Fibroblast of the aortic adventitia (primary cell): ENCODE data around the gene PLEKHG4B. TPM values are rescaled to one million over a fixed set of nuclear protein-coding genes. Genes with fewer than 3 reads are reported as not detected.

ENCODE experiments used
- DNase-seq: peaks from one replicate; pipeline ENCODE4 v3.0.0-alpha.2; 2010; ENCODE audit warnings: low read depth
- H3K4me3 ChIP-seq: 2 replicates; pipeline ENCODE4 v1.5.1; 2011; ENCODE audit warnings: low read depth, mild to moderate bottlenecking, control low read depth, low read length, moderate library complexity
- CTCF ChIP-seq: IDR thresholded peaks from 2 replicates; pipeline ENCODE4 v1.5.1; 2011; ENCODE audit warnings: mild to moderate bottlenecking, low read length, control low read depth, inconsistent platforms; ENCODE audit not compliant: insufficient read depth
- total RNA-seq: library from RNA; depleted of rRNA; stranded (reverse); fragments of >200 nt; gene quantifications from 2 replicates; pipeline ENCODE4 v1.2.3, GENCODE V29; 2012; ENCODE audit warnings: low replicate concordance

PLEKHG4B gene
- total RNA-seq, 1 donor, result not detected

GRCh38 chr5:126806-127205 lies 34.8 kb downstream of the PLEKHG4B start:
- TF ChIP-seq CTCF, result no peak
- DNase-seq, result no peak
- H3K4me3 ChIP-seq, result no peak overlapping the region

GRCh38 chr5:127886-128285 lies 35.9 kb downstream of the PLEKHG4B start:
- no peak for DNase-seq
- H3K4me3 ChIP-seq, result no peak overlapping the region
- no peak for TF ChIP-seq CTCF

GRCh38 chr5:128446-128845 lies 36.5 kb downstream of the PLEKHG4B start:
- no peak for TF ChIP-seq CTCF
- DNase-seq, result no peak
- H3K4me3 ChIP-seq, result no peak overlapping the region

- TF ChIP-seq CTCF, result no peak
- no peak for DNase-seq
- no peak overlapping the region for H3K4me3 ChIP-seq
These were observed 37.2 kb downstream of the PLEKHG4B start for GRCh38 chr5:129148-129547.

- TF ChIP-seq CTCF, result no peak
- DNase-seq, result no peak
- no peak overlapping the region for H3K4me3 ChIP-seq
These were observed 37.9 kb downstream of the PLEKHG4B start for GRCh38 chr5:129820-130219.

GRCh38 chr5:130601-131131 lies 38.7 kb downstream of the PLEKHG4B start:
- H3K4me3 ChIP-seq, result no peak overlapping the region
- no peak for DNase-seq
- no peak for TF ChIP-seq CTCF

- peak; percentile 5 for TF ChIP-seq CTCF
These were observed 44.9 kb downstream of the PLEKHG4B start for GRCh38 chr5:136901-137300.

More at GRCh38 chr5:136901-137300, 44.9 kb downstream of the PLEKHG4B start:
- DNase-seq, result no peak
- H3K4me3 ChIP-seq, result no peak overlapping the region
